Measurements from ENCODE around the gene L2HGDH. TPM values are rescaled to one million over a fixed set of nuclear protein-coding genes. Genes with fewer than 3 reads are reported as not detected.

The L2HGDH gene
- total RNA-seq, 1 experiment from 2014 or later: 16.9 TPM

DNA sequence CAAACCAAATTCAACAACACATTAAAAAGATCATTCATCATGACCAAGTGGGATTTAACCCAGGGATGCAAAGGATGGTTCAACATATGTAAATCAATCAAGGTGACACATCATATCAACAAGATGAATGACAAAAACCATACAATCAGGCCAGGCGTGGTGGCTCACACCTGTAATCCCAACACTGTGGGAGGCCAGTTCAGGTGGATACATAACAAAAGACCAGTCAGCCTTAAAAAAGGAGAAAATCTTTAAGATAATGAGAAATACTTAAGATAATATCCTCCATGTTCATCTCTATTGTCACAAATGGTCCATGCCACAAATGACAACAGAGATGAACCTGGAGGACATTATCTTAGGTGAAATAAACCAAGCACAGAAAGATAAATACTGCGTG is 12.4 kb downstream of the L2HGDH start:
- no peak overlapping the region for H3K27ac ChIP-seq (ENCODE audit: low read depth, low read length)
- no peaks in the 10 kb centered on the region for H4K20me1 ChIP-seq (ENCODE audit: insufficient read depth)
- no peaks in the 10 kb centered on the region for H3K27me3 ChIP-seq (ENCODE audit: insufficient read depth, low read length)
- ChIA-PET POLR2A (no interaction called here), RAD21 (ENCODE audit: low non-redundant PET in 1 of 2, low total read pairs in 2 of 2, uncharacterized antibody in 2 of 2, unreplicated experiment in 2 of 2) (no interaction called here), CTCF (no interaction called here)
- ATAC-seq (no peak), DNase-seq (ENCODE audit: low read depth, low spot score) (no peak)
- intact Hi-C loops (cut with micrococcal nuclease): no loop called here
- no peak for TF ChIP-seq TCF7L2 (IDR thresholded peaks at IDR 0.05; ENCODE audit: borderline replicate concordance, extremely low read depth, insufficient read depth, insufficient read length)
- TF ChIP-seq, protein P1, sequence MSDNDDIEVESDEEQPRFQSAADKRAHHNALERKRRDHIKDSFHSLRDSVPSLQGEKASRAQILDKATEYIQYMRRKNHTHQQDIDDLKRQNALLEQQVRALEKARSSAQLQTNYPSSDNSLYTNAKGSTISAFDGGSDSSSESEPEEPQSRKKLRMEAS (IDR thresholded peaks at IDR 0.05): no peak
- no peak for TF ChIP-seq FOSL1 (IDR thresholded peaks at IDR 0.05; ENCODE audit: low read depth)
- no peak for TF ChIP-seq EZH2 (IDR thresholded peaks at IDR 0.05)
- no peak overlapping the region for H3K4me2 ChIP-seq (ENCODE audit: low read length)
- no peaks in the 10 kb centered on the region for H3K9me3 ChIP-seq (ENCODE audit: control insufficient read depth in 1 of 2, insufficient read depth in 1 of 2, low read depth in 1 of 2, low read length in 2 of 2)
- H2AFZ ChIP-seq (ENCODE audit: low read depth, low read length, poor library complexity, severe bottlenecking): no peak overlapping the region
- peaks cover 43% of the 10 kb centered on the region for H3K79me2 ChIP-seq (ENCODE audit: insufficient read depth, low read length)
- no peak overlapping the region for H3K4me3 ChIP-seq (replicated peaks in 1 of 2; ENCODE audit: low read depth in 1 of 2, low read length in 2 of 2)
- no peaks in the 10 kb centered on the region for H3K9me2 ChIP-seq (ENCODE audit: insufficient read depth)
- no peak overlapping the region for H3K9ac ChIP-seq (ENCODE audit: low read length)
- H3K36me3 ChIP-seq (ENCODE audit: control insufficient read depth in 1 of 2, insufficient read depth in 2 of 2, low read length in 2 of 2): peaks cover 0 to 3% of the 10 kb centered on the region in 2 experiments; a peak in 1 of 4 replicates
- H3K4me1 ChIP-seq (ENCODE audit: control insufficient read depth in 1 of 2, insufficient read depth in 2 of 2, low read length in 2 of 2): no peaks in the 10 kb centered on the region
- BruUV-seq (replicated peaks): no TSS peak

DNA sequence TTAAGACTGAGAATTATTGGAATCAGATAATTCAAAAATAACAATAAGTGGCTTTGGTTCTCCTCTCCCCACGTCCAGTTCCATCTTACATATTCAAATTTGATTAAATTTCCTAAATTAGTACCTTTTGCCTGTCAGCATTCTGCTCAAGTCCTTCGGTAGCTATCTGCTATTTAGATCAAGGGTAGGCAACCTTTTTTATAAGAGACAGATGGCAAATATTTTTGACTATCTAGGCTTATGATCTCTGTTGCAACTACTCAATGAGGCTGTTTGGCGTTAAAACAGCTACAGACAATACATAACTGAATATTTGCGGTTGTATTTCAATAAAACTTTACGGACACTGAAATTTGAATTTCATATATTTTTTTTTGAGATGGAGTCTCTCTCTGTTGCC is 21.7 kb downstream of the L2HGDH start:
- POLR2A ChIA-PET: no interaction called here
- H3K27me3 ChIP-seq (ENCODE audit: insufficient read depth, low read length): no peaks in the 10 kb centered on the region
- no peaks in the 10 kb centered on the region for H3K79me2 ChIP-seq (ENCODE audit: insufficient read depth, low read length)
- no peak for DNase-seq (ENCODE audit: low read depth, low spot score)
- H2AFZ ChIP-seq (ENCODE audit: low read depth, low read length, poor library complexity, severe bottlenecking): no peak overlapping the region
- TF ChIP-seq FOSL1 (IDR thresholded peaks at IDR 0.05; ENCODE audit: low read depth) (no peak), EZH2 (IDR thresholded peaks at IDR 0.05) (no peak), CBX3 (IDR thresholded peaks at IDR 0.05; ENCODE audit: low read depth) (no peak), EGR1 (IDR thresholded peaks at IDR 0.05; ENCODE audit: low read depth) (no peak), POLR2AphosphoS5 (IDR thresholded peaks at IDR 0.05; ENCODE audit: low read depth, low read length) (no peak), SRF (IDR thresholded peaks at IDR 0.05; ENCODE audit: low read depth) (no peak), CEBPB (IDR thresholded peaks at IDR 0.05; ENCODE audit: low read depth) (no peak), TCF7L2 (IDR thresholded peaks at IDR 0.05; ENCODE audit: borderline replicate concordance, extremely low read depth, insufficient read depth, insufficient read length) (no peak)
- TF ChIP-seq, protein P2, sequence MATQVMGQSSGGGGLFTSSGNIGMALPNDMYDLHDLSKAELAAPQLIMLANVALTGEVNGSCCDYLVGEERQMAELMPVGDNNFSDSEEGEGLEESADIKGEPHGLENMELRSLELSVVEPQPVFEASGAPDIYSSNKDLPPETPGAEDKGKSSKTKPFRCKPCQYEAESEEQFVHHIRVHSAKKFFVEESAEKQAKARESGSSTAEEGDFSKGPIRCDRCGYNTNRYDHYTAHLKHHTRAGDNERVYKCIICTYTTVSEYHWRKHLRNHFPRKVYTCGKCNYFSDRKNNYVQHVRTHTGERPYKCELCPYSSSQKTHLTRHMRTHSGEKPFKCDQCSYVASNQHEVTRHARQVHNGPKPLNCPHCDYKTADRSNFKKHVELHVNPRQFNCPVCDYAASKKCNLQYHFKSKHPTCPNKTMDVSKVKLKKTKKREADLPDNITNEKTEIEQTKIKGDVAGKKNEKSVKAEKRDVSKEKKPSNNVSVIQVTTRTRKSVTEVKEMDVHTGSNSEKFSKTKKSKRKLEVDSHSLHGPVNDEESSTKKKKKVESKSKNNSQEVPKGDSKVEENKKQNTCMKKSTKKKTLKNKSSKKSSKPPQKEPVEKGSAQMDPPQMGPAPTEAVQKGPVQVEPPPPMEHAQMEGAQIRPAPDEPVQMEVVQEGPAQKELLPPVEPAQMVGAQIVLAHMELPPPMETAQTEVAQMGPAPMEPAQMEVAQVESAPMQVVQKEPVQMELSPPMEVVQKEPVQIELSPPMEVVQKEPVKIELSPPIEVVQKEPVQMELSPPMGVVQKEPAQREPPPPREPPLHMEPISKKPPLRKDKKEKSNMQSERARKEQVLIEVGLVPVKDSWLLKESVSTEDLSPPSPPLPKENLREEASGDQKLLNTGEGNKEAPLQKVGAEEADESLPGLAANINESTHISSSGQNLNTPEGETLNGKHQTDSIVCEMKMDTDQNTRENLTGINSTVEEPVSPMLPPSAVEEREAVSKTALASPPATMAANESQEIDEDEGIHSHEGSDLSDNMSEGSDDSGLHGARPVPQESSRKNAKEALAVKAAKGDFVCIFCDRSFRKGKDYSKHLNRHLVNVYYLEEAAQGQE (IDR thresholded peaks at IDR 0.05; ENCODE audit: low read depth): no peak
- TF ChIP-seq, protein P3, sequence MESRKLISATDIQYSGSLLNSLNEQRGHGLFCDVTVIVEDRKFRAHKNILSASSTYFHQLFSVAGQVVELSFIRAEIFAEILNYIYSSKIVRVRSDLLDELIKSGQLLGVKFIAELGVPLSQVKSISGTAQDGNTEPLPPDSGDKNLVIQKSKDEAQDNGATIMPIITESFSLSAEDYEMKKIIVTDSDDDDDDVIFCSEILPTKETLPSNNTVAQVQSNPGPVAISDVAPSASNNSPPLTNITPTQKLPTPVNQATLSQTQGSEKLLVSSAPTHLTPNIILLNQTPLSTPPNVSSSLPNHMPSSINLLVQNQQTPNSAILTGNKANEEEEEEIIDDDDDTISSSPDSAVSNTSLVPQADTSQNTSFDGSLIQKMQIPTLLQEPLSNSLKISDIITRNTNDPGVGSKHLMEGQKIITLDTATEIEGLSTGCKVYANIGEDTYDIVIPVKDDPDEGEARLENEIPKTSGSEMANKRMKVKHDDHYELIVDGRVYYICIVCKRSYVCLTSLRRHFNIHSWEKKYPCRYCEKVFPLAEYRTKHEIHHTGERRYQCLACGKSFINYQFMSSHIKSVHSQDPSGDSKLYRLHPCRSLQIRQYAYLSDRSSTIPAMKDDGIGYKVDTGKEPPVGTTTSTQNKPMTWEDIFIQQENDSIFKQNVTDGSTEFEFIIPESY (IDR thresholded peaks at IDR 0.05; ENCODE audit: extremely low read depth, insufficient replicate concordance, low read length): no peak
- H4K20me1 ChIP-seq (ENCODE audit: insufficient read depth): no peaks in the 10 kb centered on the region
- no peak overlapping the region for H3K4me2 ChIP-seq (ENCODE audit: low read length)
- intact Hi-C loops (cut with micrococcal nuclease): no loop called here
- peaks cover 6 to 9% of the 10 kb centered on the region in 2 experiments; a peak in 2 of 4 replicates for H3K36me3 ChIP-seq (ENCODE audit: control insufficient read depth in 1 of 2, insufficient read depth in 2 of 2, low read length in 2 of 2)
- RAD21 ChIA-PET (ENCODE audit: low non-redundant PET in 1 of 2, low total read pairs in 2 of 2, uncharacterized antibody in 2 of 2, unreplicated experiment in 2 of 2): no interaction called here
- H3K9ac ChIP-seq (ENCODE audit: low read length): no peak overlapping the region
- H3K9me2 ChIP-seq (ENCODE audit: insufficient read depth): no peaks in the 10 kb centered on the region
- no peaks in the 10 kb centered on the region for H3K4me1 ChIP-seq (ENCODE audit: control insufficient read depth in 1 of 2, insufficient read depth in 2 of 2, low read length in 2 of 2)
- ATAC-seq: no peak
- no TSS peak for BruUV-seq (replicated peaks)
- CTCF ChIA-PET: no interaction called here
- H3K4me3 ChIP-seq (replicated peaks in 1 of 2; ENCODE audit: low read depth in 1 of 2, low read length in 2 of 2): no peak overlapping the region
- no peak overlapping the region for H3K27ac ChIP-seq (ENCODE audit: low read depth, low read length)
- no peaks in the 10 kb centered on the region for H3K9me3 ChIP-seq (ENCODE audit: control insufficient read depth in 1 of 2, insufficient read depth in 1 of 2, low read depth in 1 of 2, low read length in 2 of 2)

Measured in HCT116 (cell line).